Measurements from ENCODE around the gene IGSF23.

The IGSF23 gene

GRCh38 chr19:44615863-44616247 lies 2.5 kb downstream of the IGSF23 start:
- Histone ChIP-seq H3K79me2 (no peaks in the 10 kb centered on the region), H3K4me1 (no peaks in the 10 kb centered on the region), H3K27ac (no peak overlapping the region), H3K27me3 (ENCODE audit: control insufficient read depth, insufficient read depth, low read length) (no peaks in the 10 kb centered on the region), H3K4me2 (ENCODE audit: low read length) (no peak overlapping the region), H3K9ac (no peak overlapping the region), H3K4me3 (ENCODE audit: low read depth, low read length) (no peak overlapping the region), H3K36me3 (ENCODE audit: control insufficient read depth, insufficient read depth, low read length) (no peaks in the 10 kb centered on the region), H2AFZ (no peak overlapping the region), H3K9me3 (ENCODE audit: control insufficient read depth, low read length) (no peaks in the 10 kb centered on the region)
- no peak for TF ChIP-seq CTCF (IDR thresholded peaks at IDR 0.05)

- no peak for TF ChIP-seq CTCF (IDR thresholded peaks at IDR 0.05)
- Histone ChIP-seq H2AFZ (no peak overlapping the region), H3K36me3 (ENCODE audit: control insufficient read depth, insufficient read depth, low read length) (no peaks in the 10 kb centered on the region)
Measured at GRCh38 chr19:44617110-44617880, 3.9 kb downstream of the IGSF23 start.

GRCh38 chr19:44618640-44619357 lies 5.4 kb downstream of the IGSF23 start:
- H3K4me2 ChIP-seq (ENCODE audit: low read length) = no peak overlapping the region
- no peak overlapping the region for H3K4me3 ChIP-seq (ENCODE audit: low read depth, low read length)
- no peak overlapping the region for H2AFZ ChIP-seq
- H3K79me2 ChIP-seq = no peaks in the 10 kb centered on the region
- no peak overlapping the region for H3K9ac ChIP-seq
- TF ChIP-seq CTCF (IDR thresholded peaks at IDR 0.05) = no peak
- no peaks in the 10 kb centered on the region for H3K27me3 ChIP-seq (ENCODE audit: control insufficient read depth, insufficient read depth, low read length)
- H3K27ac ChIP-seq = no peak overlapping the region
- H3K9me3 ChIP-seq (ENCODE audit: control insufficient read depth, low read length) = no peaks in the 10 kb centered on the region
- H3K4me1 ChIP-seq = no peaks in the 10 kb centered on the region
- no peaks in the 10 kb centered on the region for H3K36me3 ChIP-seq (ENCODE audit: control insufficient read depth, insufficient read depth, low read length)

More at GRCh38 chr19:44617110-44617880, 3.9 kb downstream of the IGSF23 start:
- Histone ChIP-seq H3K4me1 (no peaks in the 10 kb centered on the region), H3K4me2 (ENCODE audit: low read length) (no peak overlapping the region), H3K27ac (no peak overlapping the region), H3K9ac (no peak overlapping the region), H3K4me3 (ENCODE audit: low read depth, low read length) (no peak overlapping the region), H3K9me3 (ENCODE audit: control insufficient read depth, low read length) (no peaks in the 10 kb centered on the region), H3K79me2 (no peaks in the 10 kb centered on the region), H3K27me3 (ENCODE audit: control insufficient read depth, insufficient read depth, low read length) (no peaks in the 10 kb centered on the region)

- H3K4me2 ChIP-seq (ENCODE audit: low read length) = no peak overlapping the region
- no peaks in the 10 kb centered on the region for H3K79me2 ChIP-seq
- H3K4me1 ChIP-seq = no peaks in the 10 kb centered on the region
- no peak overlapping the region for H3K9ac ChIP-seq
- no peaks in the 10 kb centered on the region for H3K27me3 ChIP-seq (ENCODE audit: control insufficient read depth, insufficient read depth, low read length)
- no peak overlapping the region for H2AFZ ChIP-seq
- TF ChIP-seq CTCF (IDR thresholded peaks at IDR 0.05) = no peak
- no peak overlapping the region for H3K4me3 ChIP-seq (ENCODE audit: low read depth, low read length)
- no peaks in the 10 kb centered on the region for H3K9me3 ChIP-seq (ENCODE audit: control insufficient read depth, low read length)
- no peaks in the 10 kb centered on the region for H3K36me3 ChIP-seq (ENCODE audit: control insufficient read depth, insufficient read depth, low read length)
- no peak overlapping the region for H3K27ac ChIP-seq
Measured at GRCh38 chr19:44620667-44621066, 7.3 kb downstream of the IGSF23 start.

Measured in parathyroid adenoma (tissue), 2 donors.